ENCODE results near the gene HEPACAM2. TPM values are rescaled to one million over a fixed set of nuclear protein-coding genes. Genes with fewer than 3 reads are reported as not detected.

Gene HEPACAM2
- total RNA-seq, 1 experiment from 2014 or later, result not detected

DNA sequence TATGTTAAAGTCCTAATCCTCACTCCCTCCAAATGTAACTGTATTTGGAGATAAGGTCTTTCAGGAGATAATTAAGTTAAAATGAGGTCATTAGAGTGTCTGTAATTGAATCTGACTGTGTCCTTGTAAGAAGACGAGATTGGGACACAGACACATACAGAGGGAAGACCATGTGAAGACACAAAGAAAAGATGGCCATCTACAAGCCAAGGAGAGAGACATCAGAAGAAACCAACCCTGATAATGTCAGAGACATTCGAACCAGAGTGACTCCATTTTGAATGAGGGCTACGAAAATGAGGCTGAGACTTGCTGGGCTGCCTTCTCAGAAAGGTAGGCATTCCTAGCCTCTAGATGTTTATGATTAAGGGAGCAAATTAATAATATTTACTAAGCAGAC, 77.5 kb downstream of the HEPACAM2 start:
- CTCF ChIA-PET, result no interaction called here
- Mint-ChIP-seq H3K4me1 (peaks cover 7% of the 10 kb centered on the region; the same call in 1 of the 2 replicates), H3K36me3 (no peaks in the 10 kb centered on the region), H3K9me3 (no peaks in the 10 kb centered on the region), H3K27me3 (ENCODE audit: low read depth) (no peaks in the 10 kb centered on the region; the same call in 1 of the 2 replicates), H3K4me3 (no peak overlapping the region), H3K27ac (no peak overlapping the region)
- TF ChIP-seq SMAD3 (CRISPR knock-in tag; IDR thresholded peaks at IDR 0.05; ENCODE audit: borderline replicate concordance) (no peak), ETV6 (CRISPR knock-in tag; IDR thresholded peaks at IDR 0.05) (no peak), OVOL2 (CRISPR knock-in tag; IDR thresholded peaks at IDR 0.05; ENCODE audit: borderline replicate concordance) (no peak), RELA (CRISPR knock-in tag; IDR thresholded peaks at IDR 0.05; ENCODE audit: borderline replicate concordance) (no peak), JAZF1 (CRISPR knock-in tag; IDR thresholded peaks at IDR 0.05) (no peak), ATF1 (CRISPR knock-in tag; IDR thresholded peaks at IDR 0.05) (no peak), NFYB (CRISPR knock-in tag; conservative IDR thresholded peaks at IDR 0.05; ENCODE audit: low read depth) (no peak), FOXJ3 (CRISPR knock-in tag; IDR thresholded peaks at IDR 0.05; ENCODE audit: borderline replicate concordance) (no peak), PRRX2 (CRISPR knock-in tag; IDR thresholded peaks at IDR 0.05) (no peak), MYBL2 (CRISPR knock-in tag; IDR thresholded peaks at IDR 0.05) (no peak), TEAD1 (CRISPR knock-in tag; IDR thresholded peaks at IDR 0.05) (no peak), HMGA2 (CRISPR knock-in tag; IDR thresholded peaks at IDR 0.05) (no peak), GRHL2 (CRISPR knock-in tag; IDR thresholded peaks at IDR 0.05; ENCODE audit: insufficient replicate concordance, severe bottlenecking) (no peak)
- TF ChIP-seq, protein P1, sequence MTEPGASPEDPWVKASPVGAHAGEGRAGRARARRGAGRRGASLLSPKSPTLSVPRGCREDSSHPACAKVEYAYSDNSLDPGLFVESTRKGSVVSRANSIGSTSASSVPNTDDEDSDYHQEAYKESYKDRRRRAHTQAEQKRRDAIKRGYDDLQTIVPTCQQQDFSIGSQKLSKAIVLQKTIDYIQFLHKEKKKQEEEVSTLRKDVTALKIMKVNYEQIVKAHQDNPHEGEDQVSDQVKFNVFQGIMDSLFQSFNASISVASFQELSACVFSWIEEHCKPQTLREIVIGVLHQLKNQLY (CRISPR knock-in tag; IDR thresholded peaks at IDR 0.05), result no peak
- TF ChIP-seq, protein P2, sequence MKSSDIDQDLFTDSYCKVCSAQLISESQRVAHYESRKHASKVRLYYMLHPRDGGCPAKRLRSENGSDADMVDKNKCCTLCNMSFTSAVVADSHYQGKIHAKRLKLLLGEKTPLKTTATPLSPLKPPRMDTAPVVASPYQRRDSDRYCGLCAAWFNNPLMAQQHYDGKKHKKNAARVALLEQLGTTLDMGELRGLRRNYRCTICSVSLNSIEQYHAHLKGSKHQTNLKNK (CRISPR knock-in tag; IDR thresholded peaks at IDR 0.05), result no peak
- TF ChIP-seq, protein P3, sequence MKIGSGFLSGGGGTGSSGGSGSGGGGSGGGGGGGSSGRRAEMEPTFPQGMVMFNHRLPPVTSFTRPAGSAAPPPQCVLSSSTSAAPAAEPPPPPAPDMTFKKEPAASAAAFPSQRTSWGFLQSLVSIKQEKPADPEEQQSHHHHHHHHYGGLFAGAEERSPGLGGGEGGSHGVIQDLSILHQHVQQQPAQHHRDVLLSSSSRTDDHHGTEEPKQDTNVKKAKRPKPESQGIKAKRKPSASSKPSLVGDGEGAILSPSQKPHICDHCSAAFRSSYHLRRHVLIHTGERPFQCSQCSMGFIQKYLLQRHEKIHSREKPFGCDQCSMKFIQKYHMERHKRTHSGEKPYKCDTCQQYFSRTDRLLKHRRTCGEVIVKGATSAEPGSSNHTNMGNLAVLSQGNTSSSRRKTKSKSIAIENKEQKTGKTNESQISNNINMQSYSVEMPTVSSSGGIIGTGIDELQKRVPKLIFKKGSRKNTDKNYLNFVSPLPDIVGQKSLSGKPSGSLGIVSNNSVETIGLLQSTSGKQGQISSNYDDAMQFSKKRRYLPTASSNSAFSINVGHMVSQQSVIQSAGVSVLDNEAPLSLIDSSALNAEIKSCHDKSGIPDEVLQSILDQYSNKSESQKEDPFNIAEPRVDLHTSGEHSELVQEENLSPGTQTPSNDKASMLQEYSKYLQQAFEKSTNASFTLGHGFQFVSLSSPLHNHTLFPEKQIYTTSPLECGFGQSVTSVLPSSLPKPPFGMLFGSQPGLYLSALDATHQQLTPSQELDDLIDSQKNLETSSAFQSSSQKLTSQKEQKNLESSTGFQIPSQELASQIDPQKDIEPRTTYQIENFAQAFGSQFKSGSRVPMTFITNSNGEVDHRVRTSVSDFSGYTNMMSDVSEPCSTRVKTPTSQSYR (CRISPR knock-in tag; IDR thresholded peaks at IDR 0.05), result no peak
- TF ChIP-seq, protein P4, sequence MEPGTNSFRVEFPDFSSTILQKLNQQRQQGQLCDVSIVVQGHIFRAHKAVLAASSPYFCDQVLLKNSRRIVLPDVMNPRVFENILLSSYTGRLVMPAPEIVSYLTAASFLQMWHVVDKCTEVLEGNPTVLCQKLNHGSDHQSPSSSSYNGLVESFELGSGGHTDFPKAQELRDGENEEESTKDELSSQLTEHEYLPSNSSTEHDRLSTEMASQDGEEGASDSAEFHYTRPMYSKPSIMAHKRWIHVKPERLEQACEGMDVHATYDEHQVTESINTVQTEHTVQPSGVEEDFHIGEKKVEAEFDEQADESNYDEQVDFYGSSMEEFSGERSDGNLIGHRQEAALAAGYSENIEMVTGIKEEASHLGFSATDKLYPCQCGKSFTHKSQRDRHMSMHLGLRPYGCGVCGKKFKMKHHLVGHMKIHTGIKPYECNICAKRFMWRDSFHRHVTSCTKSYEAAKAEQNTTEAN (CRISPR knock-in tag; IDR thresholded peaks at IDR 0.05), result no peak
- TF ChIP-seq, protein P5, sequence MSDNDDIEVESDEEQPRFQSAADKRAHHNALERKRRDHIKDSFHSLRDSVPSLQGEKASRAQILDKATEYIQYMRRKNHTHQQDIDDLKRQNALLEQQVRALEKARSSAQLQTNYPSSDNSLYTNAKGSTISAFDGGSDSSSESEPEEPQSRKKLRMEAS (CRISPR knock-in tag; IDR thresholded peaks at IDR 0.05), result no peak
- DNase-seq (ENCODE audit: low spot score) (no peak), ATAC-seq (no peak)
- POLR2A ChIA-PET, result no interaction called here

DNA sequence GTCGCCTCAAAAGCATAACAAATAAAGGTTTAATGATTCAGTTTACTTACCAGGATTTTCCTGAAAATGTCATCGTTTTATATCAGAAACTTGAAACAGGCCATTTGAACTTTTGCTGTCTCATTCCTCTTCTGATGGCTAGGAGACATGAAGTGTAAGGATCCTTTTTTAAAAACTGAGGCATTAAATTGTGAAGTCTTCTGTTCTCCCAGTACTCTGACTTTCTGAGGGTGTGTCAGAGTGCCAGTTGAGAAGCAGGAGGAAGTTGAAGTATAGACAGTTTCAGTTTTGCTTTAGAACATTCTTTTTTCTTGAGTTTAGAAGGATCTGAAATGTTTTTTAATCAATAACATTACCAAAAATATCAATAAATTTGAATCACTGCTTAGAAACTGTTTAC, 78.1 kb downstream of the HEPACAM2 start, which contains the start of gene SAMD9L:
SAMD9L (minus strand) TSS at position 242 of the 400 bp plus-strand sequence. CDS start 12,414 bp downstream, outside the sequence.
- Mint-ChIP-seq H3K4me1 (peaks cover 7% of the 10 kb centered on the region; the same call in 1 of the 2 replicates), H3K9me3 (no peaks in the 10 kb centered on the region), H3K27me3 (ENCODE audit: low read depth) (no peaks in the 10 kb centered on the region; the same call in 1 of the 2 replicates), H3K4me3 (no peak within 1 kb of the TSS), H3K36me3 (no peaks in the 10 kb centered on the region), H3K27ac (no peak within 1 kb of the TSS)
- DNase-seq (ENCODE audit: low spot score) (no peak), ATAC-seq (no peak)
- CTCF ChIA-PET, result no interaction called here
- POLR2A ChIA-PET, result no interaction called here
- TF ChIP-seq ETV6 (CRISPR knock-in tag; IDR thresholded peaks at IDR 0.05), result no peak
- TF ChIP-seq, protein P6, sequence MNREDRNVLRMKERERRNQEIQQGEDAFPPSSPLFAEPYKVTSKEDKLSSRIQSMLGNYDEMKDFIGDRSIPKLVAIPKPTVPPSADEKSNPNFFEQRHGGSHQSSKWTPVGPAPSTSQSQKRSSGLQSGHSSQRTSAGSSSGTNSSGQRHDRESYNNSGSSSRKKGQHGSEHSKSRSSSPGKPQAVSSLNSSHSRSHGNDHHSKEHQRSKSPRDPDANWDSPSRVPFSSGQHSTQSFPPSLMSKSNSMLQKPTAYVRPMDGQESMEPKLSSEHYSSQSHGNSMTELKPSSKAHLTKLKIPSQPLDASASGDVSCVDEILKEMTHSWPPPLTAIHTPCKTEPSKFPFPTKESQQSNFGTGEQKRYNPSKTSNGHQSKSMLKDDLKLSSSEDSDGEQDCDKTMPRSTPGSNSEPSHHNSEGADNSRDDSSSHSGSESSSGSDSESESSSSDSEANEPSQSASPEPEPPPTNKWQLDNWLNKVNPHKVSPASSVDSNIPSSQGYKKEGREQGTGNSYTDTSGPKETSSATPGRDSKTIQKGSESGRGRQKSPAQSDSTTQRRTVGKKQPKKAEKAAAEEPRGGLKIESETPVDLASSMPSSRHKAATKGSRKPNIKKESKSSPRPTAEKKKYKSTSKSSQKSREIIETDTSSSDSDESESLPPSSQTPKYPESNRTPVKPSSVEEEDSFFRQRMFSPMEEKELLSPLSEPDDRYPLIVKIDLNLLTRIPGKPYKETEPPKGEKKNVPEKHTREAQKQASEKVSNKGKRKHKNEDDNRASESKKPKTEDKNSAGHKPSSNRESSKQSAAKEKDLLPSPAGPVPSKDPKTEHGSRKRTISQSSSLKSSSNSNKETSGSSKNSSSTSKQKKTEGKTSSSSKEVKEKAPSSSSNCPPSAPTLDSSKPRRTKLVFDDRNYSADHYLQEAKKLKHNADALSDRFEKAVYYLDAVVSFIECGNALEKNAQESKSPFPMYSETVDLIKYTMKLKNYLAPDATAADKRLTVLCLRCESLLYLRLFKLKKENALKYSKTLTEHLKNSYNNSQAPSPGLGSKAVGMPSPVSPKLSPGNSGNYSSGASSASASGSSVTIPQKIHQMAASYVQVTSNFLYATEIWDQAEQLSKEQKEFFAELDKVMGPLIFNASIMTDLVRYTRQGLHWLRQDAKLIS (CRISPR knock-in tag; IDR thresholded peaks at IDR 0.05; ENCODE audit: borderline replicate concordance), result no peak
- TF ChIP-seq, protein P7, sequence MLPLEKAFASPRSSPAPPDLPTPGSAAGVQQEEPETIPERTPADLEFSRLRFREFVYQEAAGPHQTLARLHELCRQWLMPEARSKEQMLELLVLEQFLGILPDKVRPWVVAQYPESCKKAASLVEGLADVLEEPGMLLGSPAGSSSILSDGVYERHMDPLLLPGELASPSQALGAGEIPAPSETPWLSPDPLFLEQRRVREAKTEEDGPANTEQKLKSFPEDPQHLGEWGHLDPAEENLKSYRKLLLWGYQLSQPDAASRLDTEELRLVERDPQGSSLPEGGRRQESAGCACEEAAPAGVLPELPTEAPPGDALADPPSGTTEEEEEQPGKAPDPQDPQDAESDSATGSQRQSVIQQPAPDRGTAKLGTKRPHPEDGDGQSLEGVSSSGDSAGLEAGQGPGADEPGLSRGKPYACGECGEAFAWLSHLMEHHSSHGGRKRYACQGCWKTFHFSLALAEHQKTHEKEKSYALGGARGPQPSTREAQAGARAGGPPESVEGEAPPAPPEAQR (CRISPR knock-in tag; IDR thresholded peaks at IDR 0.05), result no peak
- no peak for TF ChIP-seq ZNF416 (CRISPR knock-in tag; IDR thresholded peaks at IDR 0.05)
- TF ChIP-seq FOXP1 (CRISPR knock-in tag; IDR thresholded peaks at IDR 0.05; ENCODE audit: borderline replicate concordance), result no peak
- TF ChIP-seq TP53 (CRISPR knock-in tag; IDR thresholded peaks at IDR 0.05), result no peak
- no peak for TF ChIP-seq MYBL2 (CRISPR knock-in tag; IDR thresholded peaks at IDR 0.05)
- no peak for TF ChIP-seq SP1 (CRISPR knock-in tag; conservative IDR thresholded peaks at IDR 0.05)

Measured in WTC11 (cell line).